Measurements from ENCODE around the gene SRPK2.

DNA sequence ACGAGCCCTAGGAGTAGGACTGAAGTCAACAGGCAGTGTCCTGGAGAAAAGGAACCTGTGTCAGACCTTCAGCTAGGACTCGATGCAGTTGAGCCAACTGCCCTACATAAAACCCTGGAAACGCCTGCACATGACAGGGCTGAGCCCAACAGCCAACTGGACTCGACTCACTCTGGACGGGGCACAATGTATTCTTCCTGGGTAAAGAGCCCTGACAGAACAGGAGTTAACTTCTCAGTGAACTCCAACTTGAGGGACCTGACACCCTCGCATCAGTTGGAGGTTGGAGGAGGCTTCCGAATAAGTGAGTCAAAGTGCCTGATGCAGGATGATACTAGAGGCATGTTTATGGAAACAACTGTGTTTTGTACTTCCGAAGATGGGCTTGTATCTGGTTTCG, 281.3 kb downstream of the SRPK2 start:
- TF ChIP-seq, protein P1, sequence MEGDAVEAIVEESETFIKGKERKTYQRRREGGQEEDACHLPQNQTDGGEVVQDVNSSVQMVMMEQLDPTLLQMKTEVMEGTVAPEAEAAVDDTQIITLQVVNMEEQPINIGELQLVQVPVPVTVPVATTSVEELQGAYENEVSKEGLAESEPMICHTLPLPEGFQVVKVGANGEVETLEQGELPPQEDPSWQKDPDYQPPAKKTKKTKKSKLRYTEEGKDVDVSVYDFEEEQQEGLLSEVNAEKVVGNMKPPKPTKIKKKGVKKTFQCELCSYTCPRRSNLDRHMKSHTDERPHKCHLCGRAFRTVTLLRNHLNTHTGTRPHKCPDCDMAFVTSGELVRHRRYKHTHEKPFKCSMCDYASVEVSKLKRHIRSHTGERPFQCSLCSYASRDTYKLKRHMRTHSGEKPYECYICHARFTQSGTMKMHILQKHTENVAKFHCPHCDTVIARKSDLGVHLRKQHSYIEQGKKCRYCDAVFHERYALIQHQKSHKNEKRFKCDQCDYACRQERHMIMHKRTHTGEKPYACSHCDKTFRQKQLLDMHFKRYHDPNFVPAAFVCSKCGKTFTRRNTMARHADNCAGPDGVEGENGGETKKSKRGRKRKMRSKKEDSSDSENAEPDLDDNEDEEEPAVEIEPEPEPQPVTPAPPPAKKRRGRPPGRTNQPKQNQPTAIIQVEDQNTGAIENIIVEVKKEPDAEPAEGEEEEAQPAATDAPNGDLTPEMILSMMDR (IDR thresholded peaks at IDR 0.05): no peak
- no peak for TF ChIP-seq ELF4 (CRISPR knock-in tag; IDR thresholded peaks at IDR 0.05; ENCODE audit: low read depth)
- no peak for TF ChIP-seq KAT7 (CRISPR knock-in tag; IDR thresholded peaks at IDR 0.05; ENCODE audit: borderline replicate concordance)
- TF ChIP-seq USF1 (CRISPR knock-in tag; IDR thresholded peaks at IDR 0.05): no peak
- TF ChIP-seq E2F5 (CRISPR knock-in tag; IDR thresholded peaks at IDR 0.05): no peak
- TF ChIP-seq, protein P2, sequence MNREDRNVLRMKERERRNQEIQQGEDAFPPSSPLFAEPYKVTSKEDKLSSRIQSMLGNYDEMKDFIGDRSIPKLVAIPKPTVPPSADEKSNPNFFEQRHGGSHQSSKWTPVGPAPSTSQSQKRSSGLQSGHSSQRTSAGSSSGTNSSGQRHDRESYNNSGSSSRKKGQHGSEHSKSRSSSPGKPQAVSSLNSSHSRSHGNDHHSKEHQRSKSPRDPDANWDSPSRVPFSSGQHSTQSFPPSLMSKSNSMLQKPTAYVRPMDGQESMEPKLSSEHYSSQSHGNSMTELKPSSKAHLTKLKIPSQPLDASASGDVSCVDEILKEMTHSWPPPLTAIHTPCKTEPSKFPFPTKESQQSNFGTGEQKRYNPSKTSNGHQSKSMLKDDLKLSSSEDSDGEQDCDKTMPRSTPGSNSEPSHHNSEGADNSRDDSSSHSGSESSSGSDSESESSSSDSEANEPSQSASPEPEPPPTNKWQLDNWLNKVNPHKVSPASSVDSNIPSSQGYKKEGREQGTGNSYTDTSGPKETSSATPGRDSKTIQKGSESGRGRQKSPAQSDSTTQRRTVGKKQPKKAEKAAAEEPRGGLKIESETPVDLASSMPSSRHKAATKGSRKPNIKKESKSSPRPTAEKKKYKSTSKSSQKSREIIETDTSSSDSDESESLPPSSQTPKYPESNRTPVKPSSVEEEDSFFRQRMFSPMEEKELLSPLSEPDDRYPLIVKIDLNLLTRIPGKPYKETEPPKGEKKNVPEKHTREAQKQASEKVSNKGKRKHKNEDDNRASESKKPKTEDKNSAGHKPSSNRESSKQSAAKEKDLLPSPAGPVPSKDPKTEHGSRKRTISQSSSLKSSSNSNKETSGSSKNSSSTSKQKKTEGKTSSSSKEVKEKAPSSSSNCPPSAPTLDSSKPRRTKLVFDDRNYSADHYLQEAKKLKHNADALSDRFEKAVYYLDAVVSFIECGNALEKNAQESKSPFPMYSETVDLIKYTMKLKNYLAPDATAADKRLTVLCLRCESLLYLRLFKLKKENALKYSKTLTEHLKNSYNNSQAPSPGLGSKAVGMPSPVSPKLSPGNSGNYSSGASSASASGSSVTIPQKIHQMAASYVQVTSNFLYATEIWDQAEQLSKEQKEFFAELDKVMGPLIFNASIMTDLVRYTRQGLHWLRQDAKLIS (CRISPR knock-in tag; IDR thresholded peaks at IDR 0.05; ENCODE audit: borderline replicate concordance): no peak
